Karpas-422 (cell line): ENCODE results near the gene CRYM. TPM values are rescaled to one million over a fixed set of nuclear protein-coding genes. Genes with fewer than 3 reads are reported as not detected.

ENCODE experiments used
- DNase-seq: peaks from one replicate; pipeline ENCODE4 v3.0.0-alpha.2; 2015
- H2AFZ ChIP-seq: fragments of 200-600 bp; sonication (generic); 2 replicates; pipeline ENCODE4 v1.6.1; 2014; ENCODE audit warnings: antibody characterized with exemption, low read length, mixed read lengths
- H3K27ac ChIP-seq: fragments of 200-600 bp; sonication (generic); 2 replicates; pipeline ENCODE4 v1.5.1; 2014; ENCODE audit warnings: mild to moderate bottlenecking, low read length, moderate library complexity
- H3K27me3 ChIP-seq: fragments of 200-600 bp; sonication (generic); 2 replicates; pipeline ENCODE4 v1.6.1; 2014; ENCODE audit warnings: low read length, mixed read lengths
- H3K36me3 ChIP-seq: fragments of 200-600 bp; sonication (generic); 2 replicates; pipeline ENCODE4 v1.6.1; 2014; ENCODE audit warnings: low read length, mixed read lengths; ENCODE audit not compliant: insufficient read depth
- H3K4me1 ChIP-seq: fragments of 200-600 bp; sonication (generic); 2 replicates; pipeline ENCODE4 v1.6.1; 2014; ENCODE audit warnings: mild to moderate bottlenecking, low read length, mixed read lengths
- H3K4me2 ChIP-seq: fragments of 200-600 bp; sonication (generic); 2 replicates; pipeline ENCODE4 v1.6.1; 2014; ENCODE audit warnings: low read length, low read depth, mild to moderate bottlenecking; ENCODE audit not compliant: poor library complexity, severe bottlenecking
- H3K4me3 ChIP-seq: fragments of 200-600 bp; sonication (generic); 2 replicates; pipeline ENCODE4 v1.5.1; 2014; ENCODE audit warnings: mild to moderate bottlenecking, antibody characterized with exemption, low read length, mixed read lengths
- H3K79me2 ChIP-seq: fragments of 200-600 bp; sonication (generic); 2 replicates; pipeline ENCODE4 v1.6.1; 2014; ENCODE audit warnings: mild to moderate bottlenecking, low read length, mixed read lengths
- H3K9ac ChIP-seq: fragments of 200-600 bp; sonication (generic); 2 replicates; pipeline ENCODE4 v1.6.0; 2014; ENCODE audit warnings: low read length
- H3K9me2 ChIP-seq: fragments of 200-600 bp; sonication (generic), shearing (Covaris generic); replicated peaks from 2 replicates; pipeline ENCODE4 v1.6.0; 2014; ENCODE audit warnings: mild to moderate bottlenecking, low read length, moderate library complexity; ENCODE audit not compliant: insufficient read depth
- H3K9me3 ChIP-seq: fragments of 300-700, 200-600 bp; sonication (generic); 2 replicates; pipeline ENCODE4 v1.6.1; 2014; ENCODE audit warnings: low read length, mixed read lengths
- H4K20me1 ChIP-seq: fragments of 200-600 bp; sonication (generic); 2 replicates; pipeline ENCODE4 v1.6.1; 2014; ENCODE audit warnings: mild to moderate bottlenecking, antibody characterized with exemption, low read length, low read depth; ENCODE audit not compliant: insufficient read depth
- total RNA-seq: library from RNA; depleted of rRNA; stranded (reverse); fragments of >200 nt; shearing (Covaris generic); gene quantifications from 2 replicates; pipeline ENCODE4 v1.2.3, GENCODE V29; 2014; ENCODE audit warnings: low replicate concordance; rRNA removed

CRYM gene
- total RNA-seq, 1 experiment from 2014 or later: 6.8 TPM

DNA sequence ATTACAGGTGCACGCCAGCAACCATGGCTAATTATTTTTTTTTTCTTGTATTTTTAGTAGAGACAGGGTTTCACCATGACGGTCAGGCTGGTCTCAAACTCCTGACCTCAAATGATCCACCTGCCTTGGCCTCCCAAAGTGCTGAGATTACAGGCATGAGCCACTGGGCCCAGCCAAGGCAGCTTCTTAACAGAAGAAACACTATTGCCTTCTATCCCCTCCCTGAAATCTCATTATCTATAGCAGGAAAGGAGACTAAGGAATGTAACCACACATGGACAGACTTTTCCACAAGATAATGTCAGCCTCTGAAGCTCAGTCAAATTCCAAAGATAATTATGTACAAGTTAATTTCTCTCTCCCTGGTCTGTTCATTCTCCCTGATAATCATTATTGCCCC is 61.0 kb downstream of the CRYM start:
- no peaks in the 10 kb centered on the region for H3K36me3 ChIP-seq
- no peaks in the 10 kb centered on the region for H3K79me2 ChIP-seq
- no peak overlapping the region for H3K4me3 ChIP-seq
- H2AFZ ChIP-seq: no peak overlapping the region
- H3K9me3 ChIP-seq: no peaks in the 10 kb centered on the region
- no peak for DNase-seq
- no peak overlapping the region for H3K27ac ChIP-seq
- H3K27me3 ChIP-seq: no peaks in the 10 kb centered on the region
- no peaks in the 10 kb centered on the region for H4K20me1 ChIP-seq
- no peak overlapping the region for H3K9ac ChIP-seq
- H3K9me2 ChIP-seq: no peaks in the 10 kb centered on the region
- H3K4me2 ChIP-seq: no peak overlapping the region
- H3K4me1 ChIP-seq: peaks cover 3% of the 10 kb centered on the region; the same call in 1 of the 2 replicates

DNA sequence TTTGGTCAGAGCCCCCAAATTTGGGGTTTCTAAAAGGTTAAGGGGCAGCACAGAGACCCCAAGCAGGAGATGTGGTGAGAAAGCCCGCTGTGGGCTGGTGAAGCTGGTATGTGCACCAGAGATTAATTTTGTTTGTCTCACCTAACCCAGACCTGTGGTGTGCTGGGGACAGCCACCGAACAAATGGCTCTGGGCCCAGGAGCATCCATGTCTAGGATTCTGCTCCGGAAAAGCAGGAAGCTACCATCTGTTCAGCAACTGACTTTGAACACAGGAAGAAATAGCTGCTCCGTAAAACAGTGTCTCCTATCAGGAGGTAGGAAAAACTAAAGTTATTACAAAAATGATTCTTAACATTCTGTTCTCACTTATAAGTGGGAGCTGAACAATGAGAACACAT is 64.0 kb downstream of the CRYM start:
- Histone ChIP-seq H3K36me3 (no peaks in the 10 kb centered on the region), H4K20me1 (no peaks in the 10 kb centered on the region), H3K9me3 (no peaks in the 10 kb centered on the region), H3K4me1 (no peaks in the 10 kb centered on the region), H3K27ac (no peak overlapping the region), H3K4me3 (no peak overlapping the region), H3K27me3 (no peaks in the 10 kb centered on the region), H3K9me2 (no peaks in the 10 kb centered on the region), H2AFZ (no peak overlapping the region), H3K9ac (no peak overlapping the region), H3K4me2 (no peak overlapping the region), H3K79me2 (no peaks in the 10 kb centered on the region)
- no peak for DNase-seq

DNA sequence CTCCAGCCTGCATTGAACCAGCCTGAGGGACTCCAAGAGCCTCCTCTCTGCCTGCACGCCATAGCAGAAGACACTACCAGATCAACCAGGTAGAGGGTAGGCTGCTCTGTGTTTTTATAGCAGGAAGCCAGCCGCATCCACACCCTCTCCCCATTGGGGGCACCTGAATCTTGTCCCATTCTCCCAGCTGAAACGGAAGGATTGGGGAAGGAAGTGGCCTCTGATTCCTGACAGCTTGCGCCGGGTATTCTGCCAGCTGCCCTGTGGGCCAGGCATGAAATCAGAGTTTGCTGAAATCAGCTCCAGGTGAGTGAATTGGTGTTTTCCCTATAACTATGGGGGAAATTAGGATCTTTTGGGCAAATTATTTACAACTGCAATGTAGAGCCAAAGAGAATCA is 66.6 kb downstream of the CRYM start, which contains the start of gene ZP2:
TSS of gene ZP2 (minus strand) at position 89 of the 400 bp plus-strand sequence. CDS start at position 62, 27 bp downstream.
- Histone ChIP-seq H3K9me2 (no peaks in the 10 kb centered on the region), H3K36me3 (no peaks in the 10 kb centered on the region), H3K4me2 (no peak within 1 kb of the TSS), H3K4me1 (no peaks in the 10 kb centered on the region), H3K9ac (no peak within 1 kb of the TSS), H3K4me3 (no peak within 1 kb of the TSS), H3K9me3 (no peaks in the 10 kb centered on the region), H3K27me3 (no peaks in the 10 kb centered on the region), H3K27ac (no peak within 1 kb of the TSS), H2AFZ (no peak within 1 kb of the TSS), H4K20me1 (no peaks in the 10 kb centered on the region), H3K79me2 (no peaks in the 10 kb centered on the region)
- no peak for DNase-seq

Other genes starting within 250 kb of the CRYM start
- gene DNAH3, start 127.4 kb downstream of the CRYM start, total RNA-seq: not detected in 2 replicates
- 40.5 and 48.3 TPM in 2 replicates for gene LDAF1, start 119.6 kb downstream of the CRYM start, total RNA-seq
- not detected in 2 replicates for gene ZP2, start 66.7 kb downstream of the CRYM start, total RNA-seq
- gene ANKS4B, start 44.6 kb downstream of the CRYM start, total RNA-seq: not detected in 2 replicates